GM12874 (cell line): ENCODE data around the gene FTCD.

ENCODE experiments used
- CTCF ChIP-seq: IDR thresholded peaks from 2 replicates; pipeline ENCODE4 v1.5.1; 2011; ENCODE audit warnings: low read depth, mild to moderate bottlenecking, control low read depth, low read length, moderate library complexity; ENCODE audit not compliant: insufficient read depth

Gene FTCD

GRCh38 chr21:46189959-46190490, 34.6 kb upstream of the FTCD start:
- no peak for TF ChIP-seq CTCF

- no peak for TF ChIP-seq CTCF
These were observed 34.0 kb upstream of the FTCD start for GRCh38 chr21:46189213-46189958.

GRCh38 chr21:46188226-46189212, 33.1 kb upstream of the FTCD start:
- no peak for TF ChIP-seq CTCF

- no peak for TF ChIP-seq CTCF
These were observed 32.4 kb upstream of the FTCD start for GRCh38 chr21:46187814-46188213.

- TF ChIP-seq CTCF, result no peak
These were observed 31.9 kb upstream of the FTCD start for GRCh38 chr21:46187261-46187660.

- no peak for TF ChIP-seq CTCF
These were observed 30.3 kb upstream of the FTCD start for GRCh38 chr21:46185716-46186115.

GRCh38 chr21:46184625-46185555, 29.5 kb upstream of the FTCD start:
- TF ChIP-seq CTCF, result no peak
